Ramos (cell line): ENCODE data around the gene ZNF774.
"Not testable (repeated sequence)": the region's sequence is repeated elsewhere in the genome, so short reads cannot be mapped to it uniquely, and the experiment has no call there.

Source experiments
- in situ Hi-C: fragments of 300-500 bp; cut with MboI; formaldehyde crosslinking; loops from one replicate; pipeline ENCODE4 v1.14.3; 2022; ENCODE audit warnings: low sequenced_read_pairs; ENCODE audit not compliant: unreplicated experiment

The ZNF774 gene

GRCh38 chr15:90387534-90388461 lies 35.7 kb downstream of the ZNF774 start, which contains the start of gene IQGAP1:
Gene IQGAP1 (plus strand): TSS chr15:90388242. CDS start chr15:90388342, 100 bp downstream.
- in situ Hi-C loops = no loop called here

GRCh38 chr15:90388462-90389380 lies 36.6 kb downstream of the ZNF774 start:
- in situ Hi-C loops = no loop called here

- in situ Hi-C loops = no loop called here
Measured at GRCh38 chr15:90389513-90389912, 37.4 kb downstream of the ZNF774 start.

GRCh38 chr15:90393040-90393439 lies 41.0 kb downstream of the ZNF774 start:
- in situ Hi-C loops = no loop called here

- in situ Hi-C loops = no loop called here
Measured at GRCh38 chr15:90394074-90394473, 42.0 kb downstream of the ZNF774 start.

- in situ Hi-C loops = no loop called here
Measured at GRCh38 chr15:90394748-90395442, 42.8 kb downstream of the ZNF774 start.

- in situ Hi-C loops = no loop called here
Measured at GRCh38 chr15:90396321-90396720, 44.2 kb downstream of the ZNF774 start.

GRCh38 chr15:90400005-90400758 lies 48.1 kb downstream of the ZNF774 start:
- in situ Hi-C loops = no loop called here

GRCh38 chr15:90400759-90401314 lies 48.8 kb downstream of the ZNF774 start:
- in situ Hi-C loops = no loop called here

- in situ Hi-C loops = no loop called here
Measured at GRCh38 chr15:90401495-90401894, 49.4 kb downstream of the ZNF774 start.

- in situ Hi-C loops = no loop called here
Measured at GRCh38 chr15:90402223-90402622, 50.1 kb downstream of the ZNF774 start.

- in situ Hi-C loops = no loop called here
Measured at GRCh38 chr15:90402767-90403166, 50.7 kb downstream of the ZNF774 start.

GRCh38 chr15:90405055-90405607 lies 53.0 kb downstream of the ZNF774 start:
- in situ Hi-C loops = no loop called here

GRCh38 chr15:90407336-90407735 lies 55.3 kb downstream of the ZNF774 start:
- in situ Hi-C loops = no loop called here

GRCh38 chr15:90407871-90408317 lies 55.8 kb downstream of the ZNF774 start:
- in situ Hi-C loops = no loop called here

- in situ Hi-C loops = no loop called here
Measured at GRCh38 chr15:90408657-90409056, 56.6 kb downstream of the ZNF774 start.

- in situ Hi-C loops = not testable (repeated sequence)
Measured at GRCh38 chr15:90409587-90409986, 57.5 kb downstream of the ZNF774 start.

- in situ Hi-C loops = not testable (repeated sequence)
Measured at GRCh38 chr15:90410316-90410715, 58.2 kb downstream of the ZNF774 start.

- in situ Hi-C loops = no loop called here
Measured at GRCh38 chr15:90411176-90411575, 59.1 kb downstream of the ZNF774 start.
